Measurements from ENCODE around the gene ZNF236.

Gene ZNF236

DNA sequence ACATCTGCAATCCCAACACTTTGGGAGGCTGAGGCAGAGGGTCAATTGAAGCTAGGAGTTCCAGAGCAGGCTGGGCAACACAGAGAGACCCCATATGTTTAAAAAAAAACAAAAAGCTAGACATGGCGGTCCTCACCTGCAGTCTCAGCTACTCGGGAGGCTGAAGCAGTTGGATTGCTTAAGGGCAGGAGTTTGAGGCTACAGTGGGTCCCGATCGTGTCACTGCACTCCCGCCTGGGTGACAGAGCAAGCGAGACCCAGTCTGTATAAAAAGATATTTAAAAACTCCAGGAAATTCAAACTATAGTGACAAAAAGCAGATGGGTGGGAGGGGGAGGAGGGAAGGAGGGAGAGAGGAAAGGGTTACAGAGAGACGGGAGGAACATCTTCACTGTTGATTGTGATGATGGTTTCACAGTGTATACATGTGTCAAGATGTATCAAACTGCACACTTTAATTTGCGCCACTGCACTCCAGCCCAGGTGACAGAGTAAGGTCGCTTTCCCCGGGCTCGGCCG is 942 bp upstream of the ZNF236 start:
- DNase-seq (ENCODE audit: low read depth, low spot score) = no peak

DNA sequence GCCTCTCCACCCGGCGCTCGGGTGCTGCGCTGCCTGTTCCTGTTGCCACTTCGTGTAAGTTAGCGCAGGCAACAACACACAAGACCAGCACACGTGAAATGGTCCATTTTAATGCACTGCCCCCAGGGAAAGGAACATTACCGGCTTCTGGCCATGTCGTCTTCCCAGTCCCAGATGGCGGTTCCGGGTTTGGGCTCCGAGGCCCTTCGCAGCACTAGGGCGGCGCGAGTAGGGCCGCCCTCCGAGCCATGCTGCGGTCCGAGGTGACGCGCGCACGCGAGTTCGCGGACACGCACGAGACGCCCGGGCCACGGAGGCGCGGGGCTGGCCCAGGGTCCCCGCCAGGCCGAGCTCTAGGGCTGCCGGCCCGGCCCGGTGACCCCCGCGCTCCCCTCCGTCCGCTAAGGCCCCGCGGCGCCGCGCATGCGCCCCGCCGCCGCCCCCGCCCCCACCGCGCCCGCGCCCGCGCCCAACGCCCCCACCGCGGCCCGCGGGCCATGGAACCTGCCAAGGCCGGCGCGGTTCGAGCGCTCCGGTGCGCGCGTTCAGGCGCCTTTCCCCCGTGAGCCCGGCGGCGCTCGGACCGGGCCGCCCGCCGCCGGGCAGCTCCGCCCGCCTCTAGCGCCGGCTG is 367 bp upstream of the ZNF236 start:
- DNase-seq (ENCODE audit: low read depth, low spot score) = no peak

GRCh38 chr18:76823161-76823538 is 793 bp downstream of the ZNF236 start:
- DNase-seq (ENCODE audit: low read depth, low spot score) = no peak

- DNase-seq (ENCODE audit: low read depth, low spot score) = no peak
Observed at GRCh38 chr18:76823587-76824011, 1.2 kb downstream of the ZNF236 start.

- no peak for DNase-seq (ENCODE audit: low read depth, low spot score)
Observed at GRCh38 chr18:76824145-76824676, 1.9 kb downstream of the ZNF236 start.

- DNase-seq (ENCODE audit: low read depth, low spot score) = no peak
Observed at GRCh38 chr18:76824754-76825153, 2.4 kb downstream of the ZNF236 start.

DNA sequence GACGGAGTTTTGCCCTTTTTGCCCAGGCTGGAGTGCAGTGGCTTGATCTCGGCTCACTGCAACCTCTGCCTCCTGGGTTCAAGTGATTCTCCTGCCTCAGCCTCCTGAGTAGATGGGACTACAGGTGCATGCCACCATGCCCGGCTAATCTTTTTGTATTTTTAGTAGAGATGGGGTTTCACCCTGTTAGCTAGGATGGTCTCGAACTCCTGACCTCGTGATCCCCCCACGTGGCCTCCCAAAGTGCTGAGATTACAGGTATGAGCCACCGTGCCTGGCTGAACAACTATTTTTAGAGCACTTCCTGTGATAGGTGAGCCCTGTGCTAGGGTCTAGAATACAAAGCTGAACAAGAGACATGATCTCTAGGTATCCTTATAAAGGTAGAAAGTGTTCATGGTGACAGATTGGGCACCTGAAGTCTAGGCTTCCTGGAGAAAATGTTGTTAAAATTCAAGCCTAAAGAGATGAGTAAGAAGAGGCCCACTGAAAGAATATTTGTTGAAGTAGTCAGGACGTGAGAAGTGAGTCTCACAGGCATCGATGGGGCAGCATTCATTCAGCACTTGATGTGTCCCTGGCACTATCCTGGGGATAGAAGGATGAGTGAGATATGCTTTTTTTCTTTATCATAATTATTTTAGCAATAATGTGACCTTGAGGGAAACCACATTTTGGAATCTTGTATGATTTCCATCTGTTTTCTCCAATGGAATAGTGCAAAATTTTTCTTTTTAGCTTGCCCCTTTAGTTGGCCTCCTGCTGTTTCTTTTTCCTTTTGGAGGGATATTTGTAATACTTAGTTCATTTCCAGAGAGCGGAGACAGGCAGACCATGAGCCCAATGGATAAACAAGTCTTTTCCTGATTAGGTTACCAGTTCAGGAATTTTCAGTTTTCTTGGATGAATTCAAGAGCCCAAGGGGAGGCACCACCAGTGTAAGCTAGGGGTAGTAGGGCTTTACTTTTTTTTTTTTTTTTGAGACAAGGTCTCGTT is 5.1 kb downstream of the ZNF236 start:
- DNase-seq (ENCODE audit: low read depth, low spot score) = no peak

DNA sequence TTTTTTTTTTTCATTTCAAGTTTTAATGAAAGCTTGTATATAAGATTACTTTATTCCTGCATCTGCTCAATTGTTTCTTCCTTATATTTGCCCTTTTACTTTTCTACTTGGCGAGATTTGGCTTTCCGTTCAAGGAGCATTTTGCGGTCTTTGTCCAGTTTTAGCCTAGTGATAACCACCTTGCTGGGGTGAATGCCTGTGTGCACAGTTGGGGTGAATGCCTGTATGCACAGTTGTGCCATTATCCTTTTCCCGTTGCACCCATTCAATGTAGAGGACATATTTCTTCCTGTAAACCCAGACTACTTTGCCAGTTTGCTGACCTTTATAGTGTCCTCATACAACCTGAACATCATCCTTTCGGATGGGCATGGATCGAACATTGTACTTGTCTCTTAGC is 12.0 kb downstream of the ZNF236 start:
- no peak for DNase-seq (ENCODE audit: low read depth, low spot score)

GRCh38 chr18:76835380-76835779 is 13.0 kb downstream of the ZNF236 start:
- no peak for DNase-seq (ENCODE audit: low read depth, low spot score)

DNA sequence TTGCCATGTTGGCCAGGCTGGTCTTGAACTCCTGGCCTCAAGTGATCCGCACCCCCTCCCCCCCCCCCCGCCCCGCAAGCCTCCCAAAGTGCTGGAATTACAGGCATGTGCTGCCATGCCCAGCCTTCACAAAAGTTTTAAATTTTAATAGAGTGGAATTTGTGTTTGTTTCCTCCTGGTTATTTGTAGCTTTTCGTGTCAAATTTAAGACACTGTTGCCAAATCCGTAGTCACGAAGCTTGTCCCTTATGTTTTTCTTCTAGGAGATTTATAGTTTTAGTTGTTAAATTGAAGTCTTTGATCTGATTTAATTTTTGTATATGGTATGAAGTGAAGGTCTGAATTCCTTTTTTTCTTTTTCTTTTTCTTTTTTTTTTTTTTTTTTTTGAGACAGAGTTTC is 14.7 kb downstream of the ZNF236 start:
- DNase-seq (ENCODE audit: low read depth, low spot score) = no peak

- DNase-seq (ENCODE audit: low read depth, low spot score) = no peak
Observed at GRCh38 chr18:76838182-76838581, 15.8 kb downstream of the ZNF236 start.

- no peak for DNase-seq (ENCODE audit: low read depth, low spot score)
Observed at GRCh38 chr18:76839086-76839794, 16.9 kb downstream of the ZNF236 start.

- DNase-seq (ENCODE audit: low read depth, low spot score) = no peak
Observed at GRCh38 chr18:76842837-76843530, 20.6 kb downstream of the ZNF236 start.

- no peak for DNase-seq (ENCODE audit: low read depth, low spot score)
Observed at GRCh38 chr18:76844144-76844543, 21.8 kb downstream of the ZNF236 start.

DNA sequence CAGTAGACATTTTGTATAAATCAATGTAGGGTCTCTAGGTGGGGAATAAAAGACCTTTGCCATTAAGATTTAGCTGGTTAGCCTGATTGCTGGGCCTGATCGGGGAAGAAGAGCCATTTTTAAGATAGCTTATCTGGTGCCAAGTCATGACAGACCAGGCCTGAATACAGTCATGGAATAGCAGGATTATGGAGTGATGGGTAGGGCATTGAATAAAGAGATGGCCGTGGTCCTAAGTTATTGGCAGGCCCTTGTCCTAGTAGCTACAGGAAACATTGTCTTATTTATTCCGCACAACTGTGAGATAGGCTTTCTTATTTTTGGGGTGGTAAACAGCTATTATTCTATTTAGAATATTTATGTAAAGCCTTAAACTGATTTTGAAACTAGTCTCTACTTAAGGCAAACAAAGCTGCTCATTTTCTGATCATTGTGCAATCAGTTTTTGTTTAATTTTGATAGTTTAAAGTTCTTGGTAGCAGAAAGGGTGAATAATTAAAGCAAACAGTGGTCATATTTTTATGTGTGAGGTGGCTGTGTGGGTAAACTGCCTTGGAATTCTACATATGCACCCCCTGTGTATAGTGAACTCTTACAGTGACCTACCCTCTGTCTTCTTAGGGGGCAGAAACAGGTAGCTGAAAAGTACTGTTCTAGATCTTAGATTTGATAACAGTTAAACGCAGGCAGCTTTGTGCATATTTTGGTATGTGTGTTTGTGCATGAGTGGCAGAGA is 22.6 kb downstream of the ZNF236 start:
- no peak for DNase-seq (ENCODE audit: low read depth, low spot score)

DNA sequence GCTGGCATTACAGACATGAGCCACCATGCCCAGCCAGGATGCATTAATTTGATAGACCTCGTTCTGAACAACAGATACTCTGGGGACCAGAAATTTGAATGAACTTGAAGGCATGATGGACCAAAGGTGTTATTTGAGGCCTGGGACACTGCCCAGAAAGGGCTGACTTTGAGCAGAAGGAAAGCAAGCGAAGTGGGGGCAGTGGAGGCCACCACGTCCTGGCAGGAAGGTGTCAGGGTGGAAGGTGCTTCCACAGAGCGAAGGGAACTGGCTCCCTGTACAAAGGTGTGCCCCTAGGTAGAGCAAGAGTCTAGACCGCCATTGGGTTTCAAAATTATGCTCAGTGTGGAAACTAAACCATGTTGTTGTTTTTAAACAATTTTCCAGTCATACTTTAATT is 23.9 kb downstream of the ZNF236 start:
- no peak for DNase-seq (ENCODE audit: low read depth, low spot score)

DNA sequence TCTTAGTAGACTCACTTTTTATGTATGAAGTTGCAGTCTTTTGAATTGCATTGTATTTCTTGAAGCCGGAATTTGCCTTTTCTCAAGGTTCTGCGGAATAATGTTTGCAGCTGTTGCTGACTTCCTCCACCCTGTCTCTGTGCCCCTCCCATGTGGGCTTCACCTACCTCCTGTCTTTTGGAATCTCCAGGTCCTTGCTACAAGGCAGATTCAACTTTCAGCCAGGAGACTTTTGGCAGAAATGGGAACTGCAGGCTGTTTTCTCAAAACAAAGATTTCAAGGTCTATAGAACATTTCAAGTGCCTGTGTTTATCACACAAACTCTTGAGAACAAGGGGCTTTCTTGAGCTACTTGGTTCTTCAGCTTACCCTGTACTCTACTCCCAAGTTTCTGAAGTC is 25.6 kb downstream of the ZNF236 start:
- DNase-seq (ENCODE audit: low read depth, low spot score) = peak; percentile 56

- DNase-seq (ENCODE audit: low read depth, low spot score) = no peak
Observed at GRCh38 chr18:76850112-76850511, 27.8 kb downstream of the ZNF236 start.

- DNase-seq (ENCODE audit: low read depth, low spot score) = no peak
Observed at GRCh38 chr18:76855594-76855993, 33.2 kb downstream of the ZNF236 start.

DNA sequence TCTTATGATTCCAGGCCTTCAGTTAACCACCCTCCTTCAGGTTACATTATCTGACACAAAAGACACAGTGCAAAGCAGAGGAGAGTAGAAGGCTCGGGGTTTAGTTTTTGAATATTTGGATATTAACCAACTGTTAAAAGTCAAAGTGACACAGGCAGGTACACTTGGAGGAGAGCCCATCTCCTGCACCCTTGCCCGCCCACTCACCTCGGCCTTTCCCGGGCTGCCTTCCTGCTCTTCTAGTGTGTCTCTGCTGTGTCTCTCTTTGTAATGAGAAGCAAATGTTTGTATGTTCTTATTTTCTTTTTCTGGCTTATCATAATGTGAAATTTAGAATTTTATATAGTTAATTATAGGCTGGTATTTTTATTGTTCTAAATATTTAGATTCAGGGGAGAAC is 35.1 kb downstream of the ZNF236 start:
- no peak for DNase-seq (ENCODE audit: low read depth, low spot score)
